Glutamatergic neuron (in vitro differentiated cells): ENCODE measurements around the gene GIN1. TPM values are rescaled to one million over a fixed set of nuclear protein-coding genes. Genes with fewer than 3 reads are reported as not detected.

Source experiments
- DNase-seq: peaks from one replicate; pipeline ENCODE4 v3.0.0; 2022
- H3K27ac Mint-ChIP-seq: one replicate; pipeline ENCODE4 v1.8.0; 2020; ENCODE audit warnings: mild to moderate bottlenecking, mixed read lengths, inconsistent platforms; ENCODE audit not compliant: unreplicated experiment
- H3K27me3 Mint-ChIP-seq: one replicate; pipeline ENCODE4 v1.8.0; 2020; ENCODE audit warnings: mild to moderate bottlenecking, moderate library complexity, mixed read lengths, inconsistent platforms; ENCODE audit not compliant: unreplicated experiment
- H3K36me3 Mint-ChIP-seq: one replicate; pipeline ENCODE4 v1.8.0; 2020; ENCODE audit warnings: mild to moderate bottlenecking, mixed read lengths, inconsistent platforms; ENCODE audit not compliant: unreplicated experiment
- H3K4me1 Mint-ChIP-seq: one replicate; pipeline ENCODE4 v1.8.0; 2020; ENCODE audit warnings: mild to moderate bottlenecking, low read depth, mixed read lengths, inconsistent platforms; ENCODE audit not compliant: unreplicated experiment
- H3K4me3 Mint-ChIP-seq: one replicate; pipeline ENCODE4 v1.8.0; 2020; ENCODE audit warnings: mild to moderate bottlenecking, mixed read lengths, inconsistent platforms; ENCODE audit not compliant: unreplicated experiment
- H3K9me3 Mint-ChIP-seq: one replicate; pipeline ENCODE4 v1.8.0; 2020; ENCODE audit warnings: mild to moderate bottlenecking, moderate library complexity, mixed read lengths, inconsistent platforms; ENCODE audit not compliant: unreplicated experiment
- CTCF ChIP-seq: fragments of 200-600 bp; sonication (generic); IDR thresholded peaks from one replicate; pipeline ENCODE4 v1.5.0; 2021; ENCODE audit not compliant: partially characterized antibody, unreplicated experiment
- total RNA-seq: library from RNA; stranded (reverse); fragmentation: NEBNext Ultra II Directional; extraction: Animal tissue kit (Norgen Biotek cat#: 25700); gene quantifications from one replicate; pipeline ENCODE4 v1.2.1, GENCODE V29; 2021; ENCODE audit not compliant: unreplicated experiment

Gene GIN1
- total RNA-seq, 1 donor from 2014 or later: 9.6 TPM

GRCh38 chr5:103112910-103113309 is 7.0 kb downstream of the GIN1 start:
- H3K4me1 Mint-ChIP-seq: no peaks in the 10 kb centered on the region
- H3K4me3 Mint-ChIP-seq: no peak overlapping the region
- no peak overlapping the region for H3K27ac Mint-ChIP-seq
- no peaks in the 10 kb centered on the region for H3K36me3 Mint-ChIP-seq
- DNase-seq: no peak
- peaks cover 1% of the 10 kb centered on the region for H3K9me3 Mint-ChIP-seq
- H3K27me3 Mint-ChIP-seq: peaks cover 2% of the 10 kb centered on the region
- no peak for TF ChIP-seq CTCF

- Mint-ChIP-seq H3K4me3 (no peak overlapping the region), H3K9me3 (peaks cover 1% of the 10 kb centered on the region), H3K36me3 (no peaks in the 10 kb centered on the region), H3K27me3 (peaks cover 2% of the 10 kb centered on the region), H3K27ac (no peak overlapping the region), H3K4me1 (no peaks in the 10 kb centered on the region)
- DNase-seq: no peak
- no peak for TF ChIP-seq CTCF
These were observed 8.5 kb downstream of the GIN1 start for GRCh38 chr5:103111468-103111867.

- Mint-ChIP-seq H3K4me3 (no peak overlapping the region), H3K27ac (no peak overlapping the region)
These were observed 9.5 kb downstream of the GIN1 start for GRCh38 chr5:103110403-103110802.

GRCh38 chr5:103109277-103109676 is 10.7 kb downstream of the GIN1 start:
- no peak for DNase-seq
- no peak for TF ChIP-seq CTCF
- H3K27ac Mint-ChIP-seq: no peak overlapping the region

More at GRCh38 chr5:103110403-103110802, 9.5 kb downstream of the GIN1 start:
- peaks cover 1% of the 10 kb centered on the region for H3K9me3 Mint-ChIP-seq
- peaks cover 2% of the 10 kb centered on the region for H3K27me3 Mint-ChIP-seq
- no peak for TF ChIP-seq CTCF
- H3K4me1 Mint-ChIP-seq: no peaks in the 10 kb centered on the region
- H3K36me3 Mint-ChIP-seq: no peaks in the 10 kb centered on the region
- no peak for DNase-seq

GRCh38 chr5:103108086-103108485 is 11.9 kb downstream of the GIN1 start:
- H3K36me3 Mint-ChIP-seq: no peaks in the 10 kb centered on the region
- no peaks in the 10 kb centered on the region for H3K9me3 Mint-ChIP-seq
- no peak overlapping the region for H3K4me3 Mint-ChIP-seq
- DNase-seq: no peak
- no peaks in the 10 kb centered on the region for H3K4me1 Mint-ChIP-seq
- TF ChIP-seq CTCF: no peak
- no peak overlapping the region for H3K27ac Mint-ChIP-seq
- H3K27me3 Mint-ChIP-seq: peaks cover 2% of the 10 kb centered on the region

More at GRCh38 chr5:103109277-103109676, 10.7 kb downstream of the GIN1 start:
- no peak overlapping the region for H3K4me3 Mint-ChIP-seq
- no peaks in the 10 kb centered on the region for H3K4me1 Mint-ChIP-seq
- H3K36me3 Mint-ChIP-seq: no peaks in the 10 kb centered on the region
- peaks cover 2% of the 10 kb centered on the region for H3K27me3 Mint-ChIP-seq
- no peaks in the 10 kb centered on the region for H3K9me3 Mint-ChIP-seq
